ENCODE measurements around the gene PHF2. TPM values are rescaled to one million over a fixed set of nuclear protein-coding genes. Genes with fewer than 3 reads are reported as not detected.

The PHF2 gene
- total and polyA plus RNA-seq, 2 of the 8 experiments (the other 6 are each of a cell fraction or from before 2014, with no cell fraction given): 3.4 to 9.4 TPM

DNA sequence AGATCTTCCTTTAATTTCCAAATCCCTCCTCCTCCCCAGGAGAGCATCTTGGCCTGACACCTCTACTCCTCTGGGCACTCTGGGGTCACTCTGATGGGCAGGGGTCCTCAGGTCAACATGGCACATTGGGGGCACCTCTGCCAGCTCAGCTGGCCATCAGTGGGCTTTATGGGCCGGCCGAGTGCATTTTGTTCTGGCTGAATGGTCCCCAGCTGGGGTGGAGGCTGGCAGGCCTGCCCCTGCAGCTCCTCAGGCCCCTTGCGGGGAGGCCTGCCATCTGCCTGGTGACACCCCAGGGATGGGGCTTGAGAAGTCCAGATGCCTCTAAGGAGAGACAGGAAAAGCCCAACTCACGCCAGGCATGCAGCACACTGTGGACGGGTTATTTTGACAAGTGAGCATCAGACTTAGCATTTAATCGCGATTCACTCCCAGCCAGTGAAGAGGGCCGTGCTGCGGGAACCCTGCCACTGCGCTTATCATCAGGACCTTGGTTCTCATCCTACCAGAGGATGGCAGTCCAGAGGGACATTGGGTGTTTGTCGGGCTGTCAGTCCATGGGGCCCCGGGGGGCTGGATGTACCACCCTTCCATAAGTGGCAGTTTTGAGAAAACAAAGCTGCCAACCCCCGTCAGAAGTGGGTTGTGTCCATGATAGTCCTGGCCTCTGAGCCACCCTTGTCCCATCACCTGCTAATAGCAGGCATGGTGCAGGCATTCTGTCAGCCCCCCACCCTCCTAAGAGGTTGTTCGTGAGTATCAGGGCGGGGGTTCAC, 21.7 kb downstream of the PHF2 start (continued):
- TF ChIP-seq PHF8 (conservative IDR thresholded peaks at IDR 0.05; ENCODE audit: low read depth, low read length): no peak
- no peak for TF ChIP-seq SIRT6 (IDR thresholded peaks at IDR 0.05; ENCODE audit: low read length)
- no peak for TF ChIP-seq HDAC2 (IDR thresholded peaks at IDR 0.05; ENCODE audit: borderline replicate concordance in 1 of 2, low read depth in 2 of 2, low read length in 2 of 2)

Data from H1 (cell line).